Activated naive CD4-positive, alpha-beta T cell (primary cell): ENCODE measurements around the gene BCL2L2.

Source experiments
- DNase-seq, 4 experiments: peaks; one replicate each; lab custom pipeline; 2025; lab: John Stamatoyannopoulos, UW

Gene BCL2L2

GRCh38 chr14:23299986-23300686 lies 6.5 kb upstream of the BCL2L2 start:
- no peak for DNase-seq

GRCh38 chr14:23300687-23301223 lies 5.9 kb upstream of the BCL2L2 start:
- DNase-seq, result no peak

- peak; percentile 94 to 99 (median 96) for DNase-seq
Measured at GRCh38 chr14:23301288-23301968, 5.2 kb upstream of the BCL2L2 start.

GRCh38 chr14:23301969-23302289 lies 4.7 kb upstream of the BCL2L2 start:
- DNase-seq, result peak; percentile 58 to 76 (median 62)

- DNase-seq, result peak; percentile 50 to 85 (median 67)
Measured at GRCh38 chr14:23302290-23303225, 4.1 kb upstream of the BCL2L2 start, which contains the start of gene PPP1R3E. PPP1R3E (minus strand) TSS chr14:23302859; CDS start chr14:23302576, 283 bp downstream.

GRCh38 chr14:23307146-23307530 lies 505 bp downstream of the BCL2L2 start:
- DNase-seq, result no peak

- no peak for DNase-seq
Measured at GRCh38 chr14:23307687-23308644, 1.3 kb downstream of the BCL2L2 start.

- DNase-seq, result no peak
Measured at GRCh38 chr14:23308721-23309445, 2.2 kb downstream of the BCL2L2 start.

- DNase-seq, result no peak
Measured at GRCh38 chr14:23310546-23310945, 3.9 kb downstream of the BCL2L2 start.

- DNase-seq, result no peak
Measured at GRCh38 chr14:23316300-23316699, 9.7 kb downstream of the BCL2L2 start.

- DNase-seq, result no peak
Measured at GRCh38 chr14:23319746-23320583, 13.3 kb downstream of the BCL2L2 start.

- peak; percentile 94 to 100 (median 96) for DNase-seq
Measured at GRCh38 chr14:23320584-23321571, 14.2 kb downstream of the BCL2L2 start, which contains the start of gene PABPN1. PABPN1 (plus strand) TSS chr14:23321457; CDS start chr14:23321470, 13 bp downstream.

GRCh38 chr14:23321572-23322547 lies 15.2 kb downstream of the BCL2L2 start:
- DNase-seq, result peak in 2 of 4 experiments; percentile 20 to 29

- DNase-seq, result no peak
Measured at GRCh38 chr14:23322568-23323517, 16.2 kb downstream of the BCL2L2 start.

- DNase-seq, result no peak
Measured at GRCh38 chr14:23323838-23324454, 17.3 kb downstream of the BCL2L2 start.
